ENCODE data around the gene SLC35A3. TPM values are rescaled to one million over a fixed set of nuclear protein-coding genes. Genes with fewer than 3 reads are reported as not detected.
"Not testable (repeated sequence)": the region's sequence is repeated elsewhere in the genome, so short reads cannot be mapped to it uniquely, and the experiment has no call there.

SLC35A3 gene
- total RNA-seq, 1 donor from 2014 or later = 25.3 TPM

DNA sequence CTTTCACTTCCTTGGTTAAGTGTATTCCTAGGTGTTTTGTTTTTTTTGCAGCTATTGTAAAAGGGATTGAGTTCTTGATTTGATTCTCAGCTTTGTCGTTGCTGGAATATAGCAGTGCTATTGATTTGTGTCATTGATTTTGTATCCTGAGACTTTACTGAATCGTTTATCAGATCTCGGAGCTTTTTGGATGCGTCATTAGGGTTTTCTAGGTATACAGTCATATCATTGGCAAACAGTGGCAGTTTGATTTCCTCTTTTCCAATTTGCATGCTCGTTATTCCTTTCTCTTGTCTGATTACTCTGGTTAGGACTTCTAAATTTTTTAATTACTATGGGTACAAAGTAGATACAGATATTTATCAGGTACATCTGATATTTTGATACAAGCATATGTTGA, 75.4 kb downstream of the SLC35A3 start:
- DNase-seq (ENCODE audit: low read depth) (no peak), FAIRE-seq (no peak)
- Histone ChIP-seq H3K27me3 (ENCODE audit: control insufficient read depth, insufficient read depth, low read length) (no peaks in the 10 kb centered on the region), H3K4me3 (ENCODE audit: low read depth, low read length) (no peak overlapping the region), H3K36me3 (ENCODE audit: control insufficient read depth, insufficient read depth, low read length) (peaks cover 1% of the 10 kb centered on the region)
- TF ChIP-seq, protein P1, sequence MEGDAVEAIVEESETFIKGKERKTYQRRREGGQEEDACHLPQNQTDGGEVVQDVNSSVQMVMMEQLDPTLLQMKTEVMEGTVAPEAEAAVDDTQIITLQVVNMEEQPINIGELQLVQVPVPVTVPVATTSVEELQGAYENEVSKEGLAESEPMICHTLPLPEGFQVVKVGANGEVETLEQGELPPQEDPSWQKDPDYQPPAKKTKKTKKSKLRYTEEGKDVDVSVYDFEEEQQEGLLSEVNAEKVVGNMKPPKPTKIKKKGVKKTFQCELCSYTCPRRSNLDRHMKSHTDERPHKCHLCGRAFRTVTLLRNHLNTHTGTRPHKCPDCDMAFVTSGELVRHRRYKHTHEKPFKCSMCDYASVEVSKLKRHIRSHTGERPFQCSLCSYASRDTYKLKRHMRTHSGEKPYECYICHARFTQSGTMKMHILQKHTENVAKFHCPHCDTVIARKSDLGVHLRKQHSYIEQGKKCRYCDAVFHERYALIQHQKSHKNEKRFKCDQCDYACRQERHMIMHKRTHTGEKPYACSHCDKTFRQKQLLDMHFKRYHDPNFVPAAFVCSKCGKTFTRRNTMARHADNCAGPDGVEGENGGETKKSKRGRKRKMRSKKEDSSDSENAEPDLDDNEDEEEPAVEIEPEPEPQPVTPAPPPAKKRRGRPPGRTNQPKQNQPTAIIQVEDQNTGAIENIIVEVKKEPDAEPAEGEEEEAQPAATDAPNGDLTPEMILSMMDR (IDR thresholded peaks at IDR 0.05; ENCODE audit: insufficient read depth, low read length, severe bottlenecking) = no peak

GRCh38 chr1:100047235-100047708, 77.5 kb downstream of the SLC35A3 start:
- H3K27me3 ChIP-seq (ENCODE audit: control insufficient read depth, insufficient read depth, low read length); DNase-seq (ENCODE audit: low read depth); H3K36me3 ChIP-seq (ENCODE audit: control insufficient read depth, insufficient read depth, low read length); FAIRE-seq; H3K4me3 ChIP-seq (ENCODE audit: low read depth, low read length): not testable (repeated sequence)

- H3K36me3 ChIP-seq (ENCODE audit: control insufficient read depth, insufficient read depth, low read length) = peaks cover 1% of the 10 kb centered on the region
- FAIRE-seq (no peak), DNase-seq (ENCODE audit: low read depth) (peak; percentile 69)
- TF ChIP-seq, protein P1 (IDR thresholded peaks at IDR 0.05; ENCODE audit: insufficient read depth, low read length, severe bottlenecking) = no peak
- H3K27me3 ChIP-seq (ENCODE audit: control insufficient read depth, insufficient read depth, low read length) = no peaks in the 10 kb centered on the region
- no peak overlapping the region for H3K4me3 ChIP-seq (ENCODE audit: low read depth, low read length)
Observed at GRCh38 chr1:100050139-100050538, 80.3 kb downstream of the SLC35A3 start.

- FAIRE-seq (no peak), DNase-seq (ENCODE audit: low read depth) (peak; percentile 13)
- Histone ChIP-seq H3K36me3 (ENCODE audit: control insufficient read depth, insufficient read depth, low read length) (peaks cover 1% of the 10 kb centered on the region), H3K4me3 (ENCODE audit: low read depth, low read length) (no peak overlapping the region), H3K27me3 (ENCODE audit: control insufficient read depth, insufficient read depth, low read length) (no peaks in the 10 kb centered on the region)
- TF ChIP-seq, protein P1 (IDR thresholded peaks at IDR 0.05; ENCODE audit: insufficient read depth, low read length, severe bottlenecking) = no peak
Observed at GRCh38 chr1:100051401-100051800, 81.6 kb downstream of the SLC35A3 start.

DNA sequence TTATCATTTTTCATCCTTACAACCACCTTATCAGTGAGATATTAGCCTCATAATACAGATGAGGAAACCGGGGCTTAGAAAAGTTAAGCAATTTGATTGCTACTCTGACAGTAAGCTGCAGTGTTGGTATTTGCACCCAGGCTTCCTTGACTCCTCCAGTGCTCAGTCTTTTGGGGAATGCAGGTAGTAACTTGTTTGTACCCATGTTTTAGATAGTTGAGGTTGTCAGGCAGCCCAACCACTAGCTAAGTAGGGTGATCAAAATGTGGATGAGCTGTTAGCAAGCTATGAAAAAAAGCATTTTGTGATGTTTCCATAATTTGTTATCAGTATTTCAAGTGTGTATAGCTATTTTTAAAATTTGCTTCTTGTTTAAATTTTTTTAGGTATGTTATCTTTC, 82.1 kb downstream of the SLC35A3 start:
- H3K27me3 ChIP-seq (ENCODE audit: control insufficient read depth, insufficient read depth, low read length) = no peaks in the 10 kb centered on the region
- H3K4me3 ChIP-seq (ENCODE audit: low read depth, low read length) = no peak overlapping the region
- TF ChIP-seq, protein P1 (IDR thresholded peaks at IDR 0.05; ENCODE audit: insufficient read depth, low read length, severe bottlenecking) = no peak
- H3K36me3 ChIP-seq (ENCODE audit: control insufficient read depth, insufficient read depth, low read length) = peaks cover 1% of the 10 kb centered on the region
- FAIRE-seq (no peak), DNase-seq (ENCODE audit: low read depth) (peak; percentile 83)

DNA sequence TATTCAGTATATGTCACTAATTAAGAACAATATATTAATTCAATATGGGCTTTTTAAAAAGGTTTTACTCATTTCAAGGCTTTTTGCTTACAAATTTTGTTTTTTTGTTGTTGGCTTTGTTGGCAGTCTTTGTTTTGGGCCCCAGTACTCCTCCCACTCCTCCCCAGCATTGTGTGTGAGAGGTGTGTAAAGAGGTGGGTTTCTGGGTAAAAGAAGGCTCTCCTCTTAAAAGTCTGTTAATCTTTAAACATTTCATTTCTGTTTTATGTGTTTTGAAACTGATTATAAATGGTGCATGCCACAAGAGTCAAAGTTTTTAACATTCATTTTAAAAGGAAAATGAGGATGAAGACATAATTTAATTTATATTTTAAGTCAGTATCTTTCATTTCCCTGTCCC, 83.3 kb downstream of the SLC35A3 start:
- FAIRE-seq = no peak
- H3K27me3 ChIP-seq (ENCODE audit: control insufficient read depth, insufficient read depth, low read length) = no peaks in the 10 kb centered on the region
- DNase-seq (ENCODE audit: low read depth) = no peak
- H3K36me3 ChIP-seq (ENCODE audit: control insufficient read depth, insufficient read depth, low read length) = peaks cover 1% of the 10 kb centered on the region
- TF ChIP-seq, protein P1 (IDR thresholded peaks at IDR 0.05; ENCODE audit: insufficient read depth, low read length, severe bottlenecking) = no peak
- H3K4me3 ChIP-seq (ENCODE audit: low read depth, low read length) = no peak overlapping the region

Data from bronchial epithelial cell (primary cell).